NCI-H1694 treated with DMSO at 0.1 percent for 48 hours (cell line): ENCODE measurements around the gene DYNC2H1.

Experiments
- DNase-seq: peaks from one replicate; lab custom pipeline; 2025; lab: John Stamatoyannopoulos, UW

DYNC2H1 gene

DNA sequence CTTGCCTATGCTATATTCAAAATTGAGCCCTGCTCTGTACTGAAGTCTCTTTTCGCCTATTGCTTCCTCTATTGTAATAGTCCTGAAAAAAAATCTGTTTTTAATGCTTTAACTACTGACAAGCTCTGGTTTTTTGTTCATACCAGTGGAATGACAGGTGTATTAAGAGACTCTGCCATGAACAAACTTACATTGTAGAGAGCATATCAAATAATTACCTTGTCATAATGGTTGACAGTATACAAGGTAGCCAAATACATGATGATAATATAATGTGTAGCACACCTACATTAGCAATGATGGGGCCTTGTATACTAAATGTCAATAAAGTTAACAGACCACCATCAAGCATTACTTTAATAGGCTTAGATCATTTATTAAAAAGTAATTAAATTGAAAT, 175.0 kb downstream of the DYNC2H1 start:
- no peak for DNase-seq

DNA sequence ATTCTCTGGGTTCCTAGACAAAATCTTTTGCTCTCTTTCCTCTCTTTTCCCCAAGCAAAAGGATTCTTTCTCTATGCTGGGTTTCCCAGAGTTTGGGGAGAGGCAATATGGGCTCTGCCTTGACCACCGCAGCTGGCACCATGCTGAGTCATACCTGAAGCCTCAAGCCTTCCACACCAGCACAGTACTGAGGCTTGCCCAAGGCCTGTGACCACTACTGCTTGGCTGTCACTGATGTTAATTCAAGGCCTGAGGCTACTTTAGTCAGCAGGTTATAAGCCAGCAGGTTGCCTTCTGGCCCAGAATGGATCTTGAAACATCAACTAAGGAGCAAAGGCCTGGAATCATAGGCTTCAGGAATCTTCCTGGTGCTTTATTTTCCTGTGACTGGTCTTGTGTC, 185.3 kb downstream of the DYNC2H1 start:
- DNase-seq: no peak

DNA sequence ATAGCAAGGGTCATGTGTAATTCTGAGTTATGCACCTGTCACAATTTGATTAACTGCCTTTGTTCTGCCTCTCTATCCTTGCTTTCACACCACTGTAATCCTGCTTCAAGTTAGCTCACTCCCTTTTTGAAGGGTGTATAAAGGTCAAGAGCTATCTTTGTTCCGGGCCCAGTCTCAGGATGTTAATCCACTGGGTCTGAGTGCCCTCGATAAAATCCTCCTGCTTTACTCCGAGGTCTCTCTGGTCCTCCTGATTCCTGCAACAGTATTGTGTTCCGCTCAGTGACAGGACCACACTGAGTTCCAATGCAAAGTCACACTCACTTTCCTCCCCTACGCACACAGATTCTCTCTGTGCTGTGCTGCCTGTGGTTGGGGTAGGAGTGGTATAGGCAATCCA, 186.5 kb downstream of the DYNC2H1 start:
- no peak for DNase-seq

DNA sequence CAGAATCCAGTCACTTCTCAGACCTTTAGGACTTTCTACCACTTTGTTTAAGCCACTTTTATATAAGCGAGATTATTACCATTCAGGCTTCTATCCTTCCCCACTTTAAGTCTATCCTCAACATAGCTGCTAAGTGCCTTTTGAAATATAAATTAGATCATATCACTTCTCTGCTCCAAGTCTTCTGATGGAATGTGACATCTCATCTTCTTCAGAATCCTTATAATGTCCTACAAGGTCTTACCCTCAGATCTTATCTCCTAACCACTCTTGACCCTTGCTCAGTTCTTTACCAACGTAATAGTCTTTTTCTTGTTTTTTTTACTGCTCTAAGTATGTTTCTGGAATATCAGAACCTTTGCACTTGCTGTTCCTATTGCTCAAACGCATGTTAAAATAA, 188.7 kb downstream of the DYNC2H1 start:
- DNase-seq: no peak

DNA sequence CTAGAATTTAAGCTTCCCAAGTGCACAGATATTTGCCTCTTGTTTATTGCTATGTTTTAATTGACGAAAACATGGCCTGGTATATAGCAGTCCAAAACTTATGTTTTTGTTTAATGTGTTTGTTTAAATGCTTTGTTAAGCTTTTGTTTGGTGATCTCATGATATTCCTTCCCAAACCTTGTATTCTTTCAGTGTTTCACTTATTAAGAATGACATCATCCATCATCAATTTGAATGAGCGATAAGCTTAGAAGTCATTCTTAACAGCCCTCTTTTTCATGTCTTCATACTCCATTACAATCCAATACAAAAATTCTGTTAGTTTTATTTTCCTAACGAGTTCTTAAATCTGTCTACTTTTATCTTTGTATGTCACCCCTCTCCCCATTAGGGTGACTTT, 206.0 kb downstream of the DYNC2H1 start:
- DNase-seq: no peak

DNA sequence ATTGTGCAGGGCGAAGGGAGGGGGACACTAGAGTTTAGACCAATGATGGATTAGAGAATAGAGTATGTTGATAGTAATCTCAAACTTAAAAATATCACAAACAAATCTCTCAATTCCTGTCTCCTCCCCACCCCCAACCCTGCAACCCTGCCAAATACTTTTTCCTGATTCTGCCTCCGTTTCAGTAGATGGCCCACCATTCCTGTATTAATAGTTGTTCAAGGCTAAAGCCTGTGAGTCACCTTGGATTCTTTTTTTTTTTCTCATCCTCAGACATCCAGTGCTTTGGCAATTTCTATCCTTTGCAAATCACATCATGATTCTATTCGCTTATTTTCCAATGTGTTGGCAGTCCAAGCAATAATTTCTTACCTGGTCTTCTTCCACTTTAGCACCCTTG, 207.9 kb downstream of the DYNC2H1 start:
- DNase-seq: no peak

DNA sequence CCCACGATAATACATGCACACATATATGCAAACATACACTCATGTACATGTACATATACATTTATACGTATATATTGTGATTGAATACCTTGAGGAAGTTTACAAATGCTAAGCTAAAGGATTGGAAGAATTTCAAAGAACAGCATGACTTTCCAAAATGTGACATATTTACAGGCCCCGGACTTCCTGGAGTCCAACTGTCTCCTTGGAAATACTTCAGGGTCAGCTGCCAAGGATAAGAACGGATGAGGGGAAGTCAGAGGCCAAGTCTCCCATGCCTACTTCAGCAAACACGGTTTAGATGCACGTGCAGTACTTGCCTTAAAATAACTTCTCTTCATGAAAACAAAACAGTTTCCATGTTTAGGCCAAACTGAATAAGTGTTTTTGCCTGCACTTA, 213.6 kb downstream of the DYNC2H1 start:
- no peak for DNase-seq

DNA sequence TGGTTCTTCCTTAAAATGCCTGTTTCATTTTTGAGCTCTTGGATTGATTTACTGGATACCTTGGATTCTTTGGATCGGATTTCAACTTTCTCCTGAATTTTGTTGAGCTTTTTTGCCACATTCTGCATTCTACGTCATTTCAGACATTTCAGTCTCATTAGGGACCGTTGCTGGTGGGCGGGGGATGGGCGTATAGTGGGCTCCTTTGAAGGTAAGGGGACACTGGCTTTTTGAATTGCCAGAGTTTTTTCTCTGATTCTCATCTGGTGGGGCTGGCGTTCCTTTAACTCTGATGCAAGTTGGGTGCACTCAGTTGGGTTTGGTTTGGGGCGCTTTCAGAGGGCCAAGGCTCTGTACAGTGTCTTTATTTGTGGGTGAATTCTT, 216.5 kb downstream of the DYNC2H1 start:
- no peak for DNase-seq

DNA sequence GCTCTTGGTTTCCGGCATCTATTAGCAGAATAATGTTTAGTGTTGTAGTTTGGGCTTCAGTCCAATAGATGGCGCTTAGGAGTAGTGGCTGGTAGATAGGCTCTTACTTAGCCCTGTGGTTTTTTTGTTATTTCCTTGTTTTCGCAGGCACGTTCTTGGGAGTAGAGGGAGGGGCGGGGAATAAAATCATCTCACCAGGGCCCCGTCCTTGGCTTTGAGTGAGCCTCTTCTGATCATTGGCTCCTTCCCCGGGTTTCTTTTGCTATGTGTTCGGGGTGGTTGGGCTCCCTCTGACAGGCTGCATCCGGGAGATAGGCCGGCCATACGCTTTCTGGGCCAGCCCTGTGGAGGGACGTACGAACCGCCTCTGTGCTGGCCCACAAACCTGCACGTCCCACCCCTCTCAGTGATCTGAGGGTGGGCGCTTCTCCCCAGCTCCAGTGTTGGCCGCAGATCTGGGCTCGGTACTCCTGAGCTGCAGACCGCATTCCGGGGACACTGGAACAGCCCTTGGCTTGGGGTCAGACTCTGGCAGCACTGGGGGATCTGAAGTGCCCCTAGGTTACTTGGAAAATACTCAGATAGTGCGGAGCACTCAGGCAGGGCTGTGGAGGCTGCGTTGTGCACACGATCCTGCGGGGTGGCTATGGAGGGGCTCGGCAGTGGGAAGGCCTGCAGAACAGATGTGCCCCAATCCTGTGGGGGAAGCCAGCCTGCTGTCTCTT, 217.0 kb downstream of the DYNC2H1 start:
- DNase-seq: peak; percentile 6

DNA sequence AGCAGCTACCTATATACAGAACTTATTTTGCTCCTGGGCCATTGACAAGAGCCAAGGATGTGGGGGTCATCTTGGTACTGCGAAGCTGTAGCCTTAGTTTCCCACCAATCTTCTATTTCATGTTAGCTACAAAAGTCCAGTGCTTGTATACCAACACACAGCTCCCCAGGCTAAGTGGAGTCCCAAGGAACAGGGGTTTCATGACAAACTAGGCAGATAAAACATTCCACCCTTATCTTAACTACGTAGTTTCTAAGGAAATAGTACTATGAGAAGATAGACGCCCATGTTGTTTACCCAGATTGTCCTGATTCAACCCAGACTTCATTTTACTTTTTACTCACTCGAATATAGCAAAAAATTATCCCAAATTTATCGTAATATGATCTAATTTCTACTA, 218.5 kb downstream of the DYNC2H1 start:
- no peak for DNase-seq

DNA sequence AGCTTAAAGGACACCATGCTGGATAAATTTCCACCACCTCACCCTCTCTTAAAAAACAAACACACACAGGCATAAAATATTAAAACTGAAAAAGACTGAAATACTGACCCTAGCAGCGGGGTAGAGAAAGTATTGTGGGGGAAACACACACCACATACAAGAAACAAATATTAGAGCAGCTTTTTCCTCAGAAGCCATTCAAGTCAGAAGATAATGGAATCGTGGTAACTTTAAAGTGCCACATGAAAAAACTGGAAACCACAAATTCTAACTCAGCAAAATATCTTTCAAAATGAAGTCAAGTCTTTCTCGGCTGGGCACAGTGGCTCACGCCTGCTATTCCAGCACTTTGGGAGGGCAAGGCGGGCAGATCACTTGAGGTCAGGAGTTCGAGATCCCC, 223.2 kb downstream of the DYNC2H1 start:
- no peak for DNase-seq

DNA sequence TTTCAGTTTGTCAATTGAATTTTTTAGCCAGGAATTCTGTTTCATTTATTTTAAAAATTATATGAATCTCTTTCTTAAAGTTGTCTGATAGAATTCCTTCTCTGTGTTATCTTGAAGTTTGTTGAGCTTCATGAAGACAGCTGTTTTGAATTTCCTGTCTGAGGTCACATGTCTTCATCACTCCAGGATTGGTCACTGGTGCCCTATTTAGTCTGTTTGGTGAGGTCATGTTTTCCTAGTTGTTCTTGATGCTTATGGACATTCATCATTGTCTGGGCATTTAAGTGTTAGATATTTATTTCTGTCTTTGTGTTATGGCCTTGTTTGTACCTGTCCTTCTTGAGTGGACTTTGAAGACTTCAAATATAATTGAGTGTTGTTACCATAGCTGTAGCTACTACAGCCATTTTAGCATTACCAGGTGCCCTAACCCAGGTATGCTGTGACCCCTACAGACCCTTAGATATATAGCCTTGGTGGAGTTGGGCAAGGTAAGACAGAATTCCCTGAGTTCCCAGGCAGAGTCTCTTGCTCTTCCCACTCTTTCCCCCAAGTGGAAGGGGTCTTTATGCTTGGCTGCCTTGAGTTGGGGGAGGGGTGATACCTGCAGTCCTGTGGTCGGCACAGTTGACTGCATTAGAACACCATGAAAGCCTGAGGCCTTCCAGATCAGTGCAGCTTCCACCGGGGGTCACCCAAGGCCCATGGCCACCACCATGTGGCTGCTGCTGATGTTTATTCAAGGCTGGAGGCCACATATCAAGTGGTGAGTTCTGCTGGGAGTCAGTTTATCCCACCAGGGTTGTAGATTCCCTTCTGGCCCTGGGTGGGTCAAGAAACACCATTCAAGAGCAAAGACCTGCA, 229.6 kb downstream of the DYNC2H1 start:
- no peak for DNase-seq

DNA sequence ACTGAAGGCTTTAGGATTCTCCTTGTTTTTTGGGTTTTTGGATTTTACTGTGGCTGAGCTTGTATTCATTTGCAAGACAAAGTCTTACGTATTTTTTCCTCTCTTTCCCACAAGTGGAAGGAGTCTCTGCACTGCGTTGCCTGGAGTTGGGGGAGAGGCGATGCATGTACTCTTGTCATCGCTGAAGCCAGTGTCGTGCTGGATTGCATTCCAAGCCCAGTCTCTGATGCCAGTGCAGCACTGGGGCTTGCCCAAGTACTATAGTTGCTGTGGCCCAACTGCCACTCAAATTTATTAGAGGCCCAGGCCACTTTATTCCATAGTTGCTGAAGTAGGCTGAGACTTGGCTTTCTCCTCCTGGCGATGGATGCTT, 230.2 kb downstream of the DYNC2H1 start:
- DNase-seq: no peak

DNA sequence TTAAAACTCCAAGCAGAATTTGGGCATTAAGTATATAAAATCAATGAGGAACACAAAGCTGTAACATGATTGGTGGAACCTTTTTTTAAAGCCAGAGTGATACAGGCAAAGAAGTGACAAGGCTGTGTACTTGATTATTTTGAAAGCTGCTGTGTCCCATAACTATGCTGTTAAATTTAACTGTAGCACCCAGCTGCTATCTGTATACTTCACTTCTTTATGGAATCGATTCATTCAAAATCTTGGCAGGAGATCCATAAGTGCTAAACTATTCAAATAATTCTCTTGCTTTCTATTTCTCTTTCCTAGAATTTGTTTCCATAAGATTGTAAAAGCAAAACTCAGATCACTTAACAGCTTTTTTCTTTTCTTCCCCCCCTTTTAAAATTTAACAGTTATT, 231.7 kb downstream of the DYNC2H1 start:
- no peak for DNase-seq

DNA sequence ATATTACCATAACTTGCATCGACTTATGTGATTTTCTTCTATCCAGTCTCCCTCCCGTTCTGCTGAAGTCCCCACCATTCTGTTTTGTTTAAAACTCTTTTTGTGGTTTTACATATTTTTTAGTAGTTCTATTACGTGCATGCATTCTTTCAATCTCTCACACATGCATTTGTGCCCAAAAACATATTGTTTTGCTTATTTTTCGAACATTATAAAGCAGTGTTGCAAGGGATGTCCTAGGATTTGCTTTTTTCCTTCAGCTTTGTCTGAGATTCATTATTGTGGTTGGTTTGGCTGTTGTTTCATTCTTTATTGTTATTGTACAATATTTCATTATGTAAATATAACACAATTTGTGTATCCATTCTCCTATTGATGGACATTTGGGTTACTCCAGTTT, 235.7 kb downstream of the DYNC2H1 start:
- no peak for DNase-seq

DNA sequence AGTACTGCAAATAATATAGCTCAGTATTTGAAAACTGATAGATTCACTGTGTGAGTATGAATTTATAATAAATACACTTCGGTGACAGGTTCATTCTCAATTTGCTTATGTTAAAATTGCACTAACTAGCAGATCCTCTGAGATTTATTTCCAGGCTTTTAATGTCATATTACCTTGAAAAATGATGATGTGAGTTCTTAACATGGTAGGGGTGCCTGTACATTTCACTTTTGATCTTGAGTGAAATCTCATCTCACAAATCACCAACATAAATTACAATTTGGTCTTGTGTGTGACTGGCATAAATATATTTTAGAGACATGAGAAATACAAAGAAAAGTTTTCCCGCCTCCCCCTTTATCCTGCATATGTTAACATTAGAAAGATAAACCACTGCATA, 240.4 kb downstream of the DYNC2H1 start:
- DNase-seq: no peak

DNA sequence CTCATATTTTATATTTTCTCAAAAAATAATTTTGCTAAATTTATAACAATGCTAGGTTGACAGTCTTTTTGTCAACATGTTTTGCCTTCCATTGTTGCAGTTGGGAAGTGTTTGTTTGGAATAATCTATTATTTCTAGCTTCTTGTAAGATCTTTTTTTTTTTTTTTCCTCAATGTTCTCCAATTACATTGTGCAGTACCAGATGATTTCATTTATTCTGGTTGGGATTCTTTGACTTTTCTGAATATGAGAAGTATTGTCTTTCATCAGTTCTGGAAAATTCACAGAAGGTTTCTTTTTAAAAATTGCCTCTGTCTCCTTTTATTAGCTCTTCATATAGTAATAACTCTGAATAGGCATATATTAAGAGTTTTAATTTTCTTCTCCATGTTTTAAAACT, 245.4 kb downstream of the DYNC2H1 start:
- no peak for DNase-seq

DNA sequence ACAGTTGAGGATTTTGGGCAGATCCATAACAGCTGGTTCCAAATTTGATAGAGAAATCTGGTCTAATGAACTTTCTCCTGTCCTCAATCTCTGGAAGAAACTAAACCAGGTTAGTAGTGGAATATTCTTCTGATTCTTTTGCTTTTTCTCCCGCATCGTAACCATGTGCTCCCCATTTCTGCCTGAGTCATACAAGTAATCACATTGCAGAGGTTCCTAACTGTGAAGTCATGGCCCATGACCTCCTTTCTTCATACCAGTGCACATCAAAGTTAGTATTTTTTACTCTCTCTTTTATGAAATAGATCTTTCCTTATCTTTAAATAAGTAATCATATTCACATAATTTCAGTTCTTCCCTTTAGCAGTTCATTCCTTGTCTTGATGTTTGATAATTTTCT, 249.0 kb downstream of the DYNC2H1 start:
- DNase-seq: no peak

DNA sequence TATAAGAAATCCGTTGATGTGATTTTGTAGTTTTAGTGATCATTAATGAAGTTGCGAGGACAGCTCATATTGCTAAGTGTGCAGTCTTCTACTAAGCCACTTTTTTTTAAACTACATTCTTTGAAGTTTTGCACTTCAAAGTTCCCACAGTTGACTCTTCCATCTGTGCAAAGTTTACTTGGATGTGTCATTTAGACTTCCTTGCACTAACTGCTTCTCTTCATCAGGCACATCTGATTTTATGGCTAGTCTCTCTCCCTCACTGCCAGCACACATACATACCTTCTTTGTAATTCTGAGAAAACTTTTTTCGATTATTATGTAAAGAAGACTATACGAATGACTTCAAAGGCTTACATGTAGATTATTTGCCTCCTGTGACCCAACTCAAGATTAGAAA, 250.0 kb downstream of the DYNC2H1 start:
- DNase-seq: no peak

DNA sequence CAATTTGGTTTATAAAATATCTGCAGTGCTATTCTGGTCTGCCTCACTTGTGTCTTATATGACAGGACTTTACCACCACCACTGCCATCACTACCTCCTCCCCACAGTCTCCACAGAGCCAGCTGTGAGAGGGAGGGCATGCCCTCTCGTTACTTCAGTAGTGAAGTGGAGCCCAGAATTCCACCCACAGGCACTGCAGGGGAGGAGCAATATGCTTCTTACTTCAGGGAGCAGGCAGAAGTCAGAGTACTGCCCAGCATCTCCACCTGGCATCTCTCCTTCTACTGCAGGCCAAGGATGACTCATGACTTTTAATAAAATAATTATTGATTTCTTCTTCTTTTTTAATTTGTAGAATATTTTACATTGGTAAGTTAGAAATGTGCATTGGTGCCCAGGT, 255.5 kb downstream of the DYNC2H1 start:
- DNase-seq: no peak

DNA sequence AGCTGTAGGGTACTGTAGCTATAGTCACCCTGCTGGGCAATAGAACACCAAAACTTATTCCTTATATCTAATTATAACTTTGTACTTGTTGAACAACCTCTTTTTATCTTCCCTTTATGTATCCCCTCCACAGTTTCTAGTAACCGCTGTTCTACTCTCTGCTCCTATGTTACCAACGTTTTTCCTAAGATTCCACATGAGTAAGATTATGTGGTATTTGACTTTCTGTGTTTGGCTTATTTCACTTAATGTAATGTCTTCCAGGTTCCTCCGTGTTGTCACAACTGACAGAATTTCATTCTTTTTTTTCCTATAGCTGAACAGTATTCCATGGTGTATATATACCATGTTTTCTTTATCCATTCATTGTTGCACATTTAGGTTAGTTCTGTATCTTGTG, 258.4 kb downstream of the DYNC2H1 start:
- no peak for DNase-seq

DNA sequence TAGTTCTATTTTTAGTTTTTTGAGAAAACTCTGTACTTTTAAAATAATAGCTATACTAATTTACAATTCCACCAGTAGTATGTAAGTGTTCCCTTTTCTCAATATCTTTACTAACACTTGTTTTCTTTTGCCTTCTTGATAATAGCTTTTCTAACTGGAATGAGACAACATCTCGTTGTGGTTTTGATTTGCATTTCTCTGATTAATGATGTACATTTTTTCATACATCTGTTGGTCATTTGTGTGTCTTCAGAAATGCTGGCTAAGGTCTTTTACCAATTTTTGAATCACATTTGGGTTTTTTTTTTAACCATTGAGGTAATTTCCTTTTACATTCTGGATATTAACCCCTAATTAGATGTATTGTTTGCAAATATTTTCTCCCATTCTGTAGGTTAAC, 258.9 kb downstream of the DYNC2H1 start:
- no peak for DNase-seq

DNA sequence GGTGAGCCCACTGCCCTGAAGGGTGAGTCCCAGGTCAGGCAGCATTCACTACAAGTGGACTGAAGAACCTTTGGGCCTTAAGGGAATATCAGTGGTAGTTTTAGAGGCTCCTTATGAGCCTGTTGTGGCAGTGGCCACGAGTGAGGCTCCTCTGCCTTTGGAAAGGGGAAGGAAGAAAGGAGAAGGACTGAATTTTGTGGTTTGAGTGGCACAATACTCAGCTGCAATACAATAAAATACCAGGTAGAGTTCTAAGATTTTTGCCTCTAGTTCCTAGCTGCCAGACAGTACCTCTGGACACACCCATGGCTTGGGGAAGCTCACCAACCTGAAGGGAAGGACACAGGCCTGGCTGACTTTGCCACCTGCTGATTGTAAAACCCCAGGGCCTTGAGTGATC, 260.9 kb downstream of the DYNC2H1 start:
- DNase-seq: no peak

DNA sequence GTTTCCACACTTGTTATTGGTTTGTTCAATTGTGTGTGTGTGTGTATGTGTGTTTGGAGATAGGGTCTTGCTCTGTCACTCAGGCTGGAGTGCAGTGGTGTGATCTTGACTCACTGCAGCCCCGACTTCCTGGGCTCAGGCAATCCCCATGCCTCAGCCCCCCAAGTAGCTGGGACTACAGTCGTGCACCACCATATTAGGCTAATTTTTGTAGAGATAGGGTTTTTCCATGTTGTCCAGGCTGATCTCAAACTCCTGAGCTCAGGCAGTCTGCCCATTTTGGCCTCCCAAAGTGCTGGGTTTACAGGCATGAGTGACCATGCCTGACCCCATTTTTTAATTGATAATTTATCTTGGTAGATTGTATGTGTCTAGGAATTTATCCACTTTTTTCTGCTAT, 263.7 kb downstream of the DYNC2H1 start:
- no peak for DNase-seq
